HT1080 (cell line): Measurements from ENCODE around the gene C2CD3. TPM values are rescaled to one million over a fixed set of nuclear protein-coding genes. Genes with fewer than 3 reads are reported as not detected.
A peak's percentile ranks its signal among the peaks of the same experiment; 100 is the strongest.
"Not testable (repeated sequence)": the region's sequence is repeated elsewhere in the genome, so short reads cannot be mapped to it uniquely, and the experiment has no call there.

Source experiments
- DNase-seq: peaks from one replicate; pipeline ENCODE4 v3.0.0-alpha.2; 2015; ENCODE audit warnings: low read depth
- total RNA-seq: library from RNA; depleted of rRNA; stranded (reverse); fragments of >200 nt; shearing (Covaris generic); gene quantifications from 2 replicates; pipeline ENCODE4 v1.2.3, GENCODE V29; 2014

C2CD3 gene
- total RNA-seq, 1 experiment from 2014 or later, result 20.5 TPM

DNA sequence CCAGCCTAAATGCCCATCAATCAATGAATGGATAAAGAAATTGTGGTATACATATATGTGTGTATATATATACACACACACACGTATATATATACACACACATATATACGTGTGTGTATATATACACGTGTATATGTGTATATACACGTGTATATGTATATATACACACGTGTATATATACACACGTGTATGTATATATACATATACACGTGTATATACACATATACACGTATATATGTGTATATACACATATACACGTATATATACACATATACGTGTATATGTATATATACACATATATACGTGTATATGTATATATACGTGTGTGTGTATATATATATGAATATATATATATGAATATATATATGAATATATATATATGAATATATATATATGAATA is 54.1 kb downstream of the C2CD3 start:
- no peak for DNase-seq

DNA sequence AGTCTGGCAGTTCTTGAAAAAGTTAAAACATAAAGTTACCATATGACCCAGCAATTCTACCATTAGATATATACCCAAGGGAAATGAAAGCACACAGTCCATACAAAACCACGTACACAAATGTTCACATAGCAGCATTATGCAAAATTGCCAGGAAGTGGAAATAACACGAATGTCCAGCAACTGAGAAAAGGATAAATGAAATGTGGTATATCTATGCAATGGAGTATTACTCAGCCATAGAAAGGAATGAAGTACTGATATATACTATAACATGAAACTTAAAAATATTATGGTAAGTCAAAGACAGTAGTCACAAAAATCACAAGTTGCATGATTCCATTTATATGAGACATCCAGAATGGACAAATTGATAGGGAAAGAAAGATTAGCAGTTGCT is 57.9 kb downstream of the C2CD3 start:
- no peak for DNase-seq

GRCh38 chr11:74106124-74106523 is 64.7 kb downstream of the C2CD3 start:
- DNase-seq, result no peak

DNA sequence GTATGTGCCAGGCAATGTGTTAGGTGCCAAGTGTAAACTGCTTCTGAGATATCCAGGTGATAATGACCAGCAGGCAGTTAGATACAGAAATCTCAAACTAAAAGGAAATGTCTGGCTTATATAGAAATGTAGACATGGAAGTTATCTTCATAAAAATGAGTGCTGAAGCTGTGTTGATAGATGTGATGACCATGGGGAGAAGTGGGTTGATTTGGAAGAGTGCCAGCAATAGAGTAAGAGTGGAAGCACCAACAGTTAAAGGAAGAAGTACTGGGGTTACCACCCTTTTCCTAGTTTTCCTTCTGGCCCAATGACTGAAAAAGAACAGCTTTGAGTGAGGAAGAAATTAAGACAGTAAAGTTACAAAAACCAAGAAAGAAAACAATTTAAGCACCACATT is 68.5 kb downstream of the C2CD3 start:
- no peak for DNase-seq

DNA sequence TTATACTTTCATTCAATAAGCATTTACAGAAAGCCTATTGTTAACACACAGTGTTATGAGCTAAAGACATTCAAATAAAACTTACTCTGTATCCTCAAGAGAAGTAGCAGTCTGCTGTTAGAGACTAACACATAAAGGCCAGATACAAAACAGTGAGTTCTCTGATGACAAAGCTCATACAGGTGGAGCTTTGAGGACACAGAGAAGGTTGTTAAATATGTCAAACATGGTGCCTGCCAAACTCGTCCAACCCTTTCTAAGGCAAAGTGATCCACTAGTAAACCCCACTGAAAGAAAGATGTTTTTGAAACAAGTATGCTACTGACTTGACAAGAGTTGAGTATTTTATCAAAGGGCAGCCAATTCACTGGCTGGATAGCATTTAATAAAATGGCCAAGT is 70.1 kb downstream of the C2CD3 start:
- no peak for DNase-seq

- no peak for DNase-seq
Observed at GRCh38 chr11:74100231-74100630, 70.6 kb downstream of the C2CD3 start.

DNA sequence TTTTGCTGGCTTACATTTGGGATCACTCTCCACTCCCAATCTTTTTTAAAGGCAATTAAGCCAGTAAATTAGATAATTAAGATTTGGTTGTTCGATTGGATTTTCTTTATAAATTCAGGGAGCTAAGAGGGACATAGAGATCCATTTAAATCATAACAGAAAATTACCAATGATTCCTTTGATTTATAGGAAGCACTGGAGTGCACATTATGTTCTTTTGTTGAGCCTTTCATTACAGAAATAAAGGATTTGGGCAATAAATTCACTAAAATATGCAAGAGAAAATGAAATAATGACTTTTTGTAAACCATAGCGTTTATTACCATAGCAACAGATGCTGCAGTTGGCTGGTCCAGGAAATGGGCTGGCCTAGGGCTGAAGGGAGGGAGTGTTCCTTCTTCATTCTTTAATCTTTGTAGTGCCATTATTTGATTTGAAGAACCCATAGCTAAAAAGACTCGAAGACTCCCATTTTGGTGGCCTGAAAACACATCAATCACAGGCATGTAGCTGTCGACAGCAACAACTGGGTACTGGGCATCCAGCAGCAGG is 73.0 kb downstream of the C2CD3 start:
- no peak for DNase-seq

DNA sequence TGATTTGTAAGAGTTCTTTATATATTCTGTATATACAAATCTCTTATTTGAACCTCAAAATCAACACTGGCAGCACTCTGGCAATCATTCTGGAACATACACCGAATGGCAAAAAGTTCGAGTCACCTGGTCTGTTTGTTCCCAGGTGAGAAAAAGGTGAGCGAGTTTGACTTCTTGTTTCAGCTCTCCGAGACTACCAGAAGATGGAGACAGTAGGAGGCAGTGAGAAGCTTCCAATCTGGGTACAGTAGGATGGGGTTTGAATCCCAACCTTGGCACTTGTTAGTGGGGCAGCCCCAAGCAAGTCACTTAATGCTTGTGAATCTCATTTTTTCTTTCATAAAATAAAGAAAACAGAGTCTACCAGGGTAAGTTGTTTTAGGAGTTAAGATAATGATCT is 76.4 kb downstream of the C2CD3 start:
- no peak for DNase-seq

- DNase-seq, result no peak
Observed at GRCh38 chr11:74092425-74092824, 78.4 kb downstream of the C2CD3 start.

DNA sequence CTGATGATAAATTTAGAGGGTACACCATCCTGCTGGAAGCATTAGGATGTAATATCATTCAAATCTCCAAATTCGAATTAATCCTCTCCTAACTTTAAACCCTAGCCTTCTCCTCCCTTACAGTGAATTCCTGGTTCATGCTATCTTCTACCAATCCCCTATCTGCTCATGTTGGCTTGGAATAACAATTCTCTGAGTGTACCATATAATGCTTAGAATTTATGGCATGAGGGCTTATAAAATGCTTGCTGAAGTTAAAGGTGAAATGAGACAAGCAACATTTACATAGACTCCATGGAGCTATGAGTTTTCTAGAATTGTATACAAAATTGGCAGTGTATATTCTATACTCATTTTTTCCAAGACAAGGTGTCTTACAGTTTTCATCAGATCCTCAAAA is 79.3 kb downstream of the C2CD3 start:
- DNase-seq, result no peak

GRCh38 chr11:74090701-74091100 is 80.1 kb downstream of the C2CD3 start:
- peak; percentile 5 for DNase-seq

- no peak for DNase-seq
Observed at GRCh38 chr11:74086242-74086884, 84.4 kb downstream of the C2CD3 start.

GRCh38 chr11:74085542-74085892 is 85.3 kb downstream of the C2CD3 start:
- peak; percentile 8 for DNase-seq

- DNase-seq, result no peak
Observed at GRCh38 chr11:74084796-74085541, 85.8 kb downstream of the C2CD3 start.

- DNase-seq, result not testable (repeated sequence)
Observed at GRCh38 chr11:74083927-74084326, 86.9 kb downstream of the C2CD3 start.

DNA sequence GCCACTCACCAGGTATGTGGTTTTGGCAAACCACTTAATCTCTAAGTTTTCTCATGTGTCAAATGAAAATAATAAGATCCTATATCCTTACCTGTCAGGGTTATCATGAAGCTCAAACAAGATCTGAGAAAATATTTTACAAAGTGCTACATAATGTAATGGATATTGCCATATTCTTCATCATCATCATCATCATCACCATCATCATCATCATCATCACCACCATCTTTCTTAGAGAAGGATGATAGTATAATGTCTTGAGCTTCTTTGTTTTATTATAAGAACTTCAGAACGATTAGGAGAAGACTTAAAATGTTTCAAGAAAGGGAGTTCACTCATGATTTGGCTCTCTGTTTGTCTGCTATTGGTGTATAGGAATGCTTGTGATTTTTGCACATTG is 89.4 kb downstream of the C2CD3 start:
- no peak for DNase-seq

GRCh38 chr11:74077193-74077592 is 93.6 kb downstream of the C2CD3 start:
- no peak for DNase-seq

GRCh38 chr11:74072721-74073120 is 98.1 kb downstream of the C2CD3 start:
- no peak for DNase-seq

- DNase-seq, result no peak
Observed at GRCh38 chr11:74072286-74072685, 98.5 kb downstream of the C2CD3 start.

DNA sequence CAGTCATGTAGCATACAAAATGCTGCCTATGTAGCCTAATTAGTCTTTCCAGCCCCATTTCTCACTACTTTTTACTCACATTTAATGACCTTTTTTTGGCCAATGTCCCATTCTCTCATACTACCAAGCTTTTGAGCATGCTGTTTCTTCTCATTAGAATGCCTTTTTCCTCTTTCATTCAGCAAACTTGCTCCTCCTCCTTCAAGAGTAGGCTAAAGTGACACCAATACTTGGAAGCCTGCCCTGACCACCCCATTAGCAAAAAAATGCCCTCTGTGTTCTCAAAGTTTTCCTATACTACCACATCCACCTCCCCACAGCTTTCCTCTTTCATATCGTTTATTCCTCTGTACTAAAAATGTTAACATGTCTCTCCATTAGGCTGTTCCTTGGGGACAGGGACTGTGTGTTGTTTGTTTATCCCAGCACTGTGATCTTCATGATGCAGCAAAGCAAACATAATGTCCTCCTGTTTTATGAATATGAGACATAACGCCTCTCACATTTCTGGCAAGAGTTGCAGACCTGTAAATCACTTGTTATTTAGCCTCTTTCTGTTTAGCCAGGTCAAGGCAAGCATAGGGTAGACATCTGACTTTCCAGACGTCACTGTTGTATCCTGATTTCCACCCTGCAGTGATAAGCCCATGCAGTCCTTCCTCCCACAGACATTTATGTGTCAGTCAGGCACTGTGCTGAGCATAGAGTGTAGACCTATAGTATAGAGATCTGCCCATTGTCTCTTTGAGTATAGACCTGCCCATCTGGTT is 99.9 kb downstream of the C2CD3 start:
- no peak for DNase-seq

DNA sequence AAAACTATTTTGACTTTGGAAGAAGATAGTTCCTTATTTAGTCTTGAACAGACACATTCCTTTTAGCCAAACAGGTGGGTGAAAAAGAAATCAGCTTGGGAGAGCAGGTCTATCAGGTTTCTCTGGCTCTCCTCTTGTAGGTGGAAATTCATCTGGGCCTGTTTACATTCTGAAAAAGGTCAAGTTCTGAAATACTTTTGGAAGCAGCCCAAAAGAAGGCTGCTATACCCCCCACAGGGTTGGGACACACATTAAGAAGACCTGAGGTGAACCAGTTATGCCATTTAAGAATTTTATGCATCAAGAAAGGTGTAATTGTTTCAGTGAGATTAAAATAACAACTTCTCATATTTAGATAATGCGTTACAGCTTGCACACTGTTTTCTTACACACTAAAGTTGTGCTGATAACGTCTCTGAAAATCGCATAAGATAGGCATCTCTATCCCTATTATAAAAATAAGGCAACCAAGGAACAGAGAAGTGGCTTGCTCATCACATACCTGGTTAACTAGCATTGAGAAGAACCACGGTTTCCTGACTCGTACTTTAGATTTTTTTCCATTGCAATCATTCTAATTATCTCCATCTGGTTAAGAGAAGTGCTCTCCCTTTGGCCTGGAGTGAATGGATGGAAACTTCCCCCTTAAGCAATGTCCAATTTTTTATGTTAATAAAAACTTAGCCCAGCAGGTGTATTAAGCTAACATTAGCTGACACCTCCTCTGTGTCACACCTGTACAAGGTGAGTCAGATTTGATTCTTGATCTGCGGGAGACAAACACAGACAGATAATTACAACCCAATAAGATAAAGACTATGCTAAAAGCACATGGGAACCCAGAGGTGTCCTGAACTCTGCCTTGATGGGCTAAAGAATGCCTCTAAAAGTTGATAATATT is 101.4 kb downstream of the C2CD3 start:
- no peak for DNase-seq
